ENCODE results near the gene SPOCK1.

Gene SPOCK1

DNA sequence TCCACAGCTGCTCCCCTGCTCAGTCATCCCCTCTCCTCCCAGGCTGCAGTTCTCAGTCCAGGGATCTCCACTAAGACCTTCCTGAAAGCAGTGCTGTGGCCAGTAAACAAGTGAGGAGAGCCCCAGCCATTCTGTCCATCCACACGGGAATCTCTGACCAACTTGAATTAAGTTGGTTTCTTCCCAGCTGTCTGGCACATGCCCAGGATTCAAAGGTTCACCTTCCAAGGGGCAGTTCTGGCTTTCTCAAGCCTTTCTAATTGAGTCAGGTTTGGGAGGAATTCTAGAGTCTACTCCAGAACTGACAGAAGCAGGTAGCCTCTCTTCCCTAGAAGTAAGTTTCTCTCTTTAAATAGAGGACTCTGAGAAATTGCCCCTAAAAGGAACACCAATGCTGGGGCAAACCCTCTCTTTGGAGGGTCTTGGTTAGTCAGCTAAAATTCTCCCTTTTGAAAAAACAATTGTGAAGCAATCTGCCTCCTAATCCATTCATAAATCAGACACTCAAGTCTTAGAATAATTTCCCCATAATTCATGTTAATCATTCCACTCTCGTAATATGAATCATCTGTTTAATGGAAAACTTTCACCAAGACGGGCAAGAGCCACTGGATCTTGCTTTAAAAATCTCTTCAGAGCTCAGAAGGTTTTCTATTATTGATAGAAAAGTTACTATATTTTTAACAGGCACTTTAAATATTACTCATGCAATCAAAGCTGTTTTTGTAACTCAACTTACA is 133.8 kb downstream of the SPOCK1 start:
- no peak for DNase-seq (ENCODE audit: low read depth, low spot score)

- DNase-seq (ENCODE audit: low read depth, low spot score) = no peak
These were observed 137.8 kb downstream of the SPOCK1 start for GRCh38 chr5:137361280-137361679.

GRCh38 chr5:137360607-137361006 is 138.5 kb downstream of the SPOCK1 start:
- no peak for DNase-seq (ENCODE audit: low read depth, low spot score)

- DNase-seq (ENCODE audit: low read depth, low spot score) = no peak
These were observed 139.2 kb downstream of the SPOCK1 start for GRCh38 chr5:137359941-137360340.

GRCh38 chr5:137357436-137357835 is 141.7 kb downstream of the SPOCK1 start:
- no peak for DNase-seq (ENCODE audit: low read depth, low spot score)

DNA sequence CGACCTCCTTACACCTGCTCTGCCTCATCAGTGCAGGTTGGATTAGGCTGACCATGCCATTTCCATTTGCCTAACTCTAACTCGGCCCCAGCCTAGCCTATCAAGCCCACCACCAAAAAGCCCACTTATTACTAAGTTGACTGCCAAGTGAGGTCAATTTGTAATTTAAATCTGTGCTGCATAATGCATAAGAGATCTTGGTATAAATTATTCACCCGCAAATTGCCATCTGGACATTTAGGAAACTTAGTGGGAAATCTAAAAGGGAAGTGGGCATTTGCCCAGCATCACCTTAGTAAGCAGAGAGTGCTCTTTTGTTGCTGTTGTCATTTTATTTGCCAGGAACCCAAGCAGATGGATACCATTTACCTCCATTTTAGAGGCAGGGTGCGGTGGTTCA is 143.0 kb downstream of the SPOCK1 start:
- no peak for DNase-seq (ENCODE audit: low read depth, low spot score)

DNA sequence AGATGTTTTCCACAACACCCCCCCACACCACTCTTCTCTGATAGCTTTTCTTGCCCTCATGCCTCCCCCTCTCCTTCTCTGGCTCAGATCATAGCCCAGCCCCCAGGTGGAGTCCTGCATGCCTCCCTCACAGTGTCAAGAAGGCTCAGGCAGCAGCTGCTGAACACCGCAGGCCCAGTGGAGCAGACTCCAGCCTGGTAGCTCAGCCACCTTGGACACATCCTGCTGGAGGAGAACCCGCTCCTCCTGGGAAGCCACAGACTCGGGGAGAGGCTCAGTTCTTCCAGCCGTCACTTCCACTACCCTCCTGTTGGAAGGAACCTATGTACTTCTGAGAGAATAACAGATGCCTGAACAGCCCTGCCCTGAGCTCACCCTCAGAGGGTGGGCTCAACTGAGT is 143.4 kb downstream of the SPOCK1 start:
- no peak for DNase-seq (ENCODE audit: low read depth, low spot score)

DNA sequence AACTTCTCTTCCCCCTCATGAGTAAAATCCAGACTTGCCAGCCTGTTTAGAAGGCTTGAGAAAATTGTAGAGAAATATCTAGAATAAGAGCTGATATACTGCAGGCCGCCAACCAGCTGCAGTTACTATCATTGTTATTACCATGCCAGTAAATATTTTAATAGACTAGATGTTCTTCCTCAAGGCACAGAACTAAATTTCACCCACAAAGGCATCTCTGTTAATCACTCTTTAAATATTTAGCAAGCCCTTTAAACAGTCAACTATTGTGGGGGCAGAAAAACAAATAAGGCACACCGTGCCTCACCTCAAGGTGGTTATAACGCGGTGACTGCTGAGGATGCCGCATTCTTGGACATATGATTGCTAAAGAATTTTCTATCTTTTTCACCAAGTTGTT is 147.0 kb downstream of the SPOCK1 start:
- DNase-seq (ENCODE audit: low read depth, low spot score) = no peak

DNA sequence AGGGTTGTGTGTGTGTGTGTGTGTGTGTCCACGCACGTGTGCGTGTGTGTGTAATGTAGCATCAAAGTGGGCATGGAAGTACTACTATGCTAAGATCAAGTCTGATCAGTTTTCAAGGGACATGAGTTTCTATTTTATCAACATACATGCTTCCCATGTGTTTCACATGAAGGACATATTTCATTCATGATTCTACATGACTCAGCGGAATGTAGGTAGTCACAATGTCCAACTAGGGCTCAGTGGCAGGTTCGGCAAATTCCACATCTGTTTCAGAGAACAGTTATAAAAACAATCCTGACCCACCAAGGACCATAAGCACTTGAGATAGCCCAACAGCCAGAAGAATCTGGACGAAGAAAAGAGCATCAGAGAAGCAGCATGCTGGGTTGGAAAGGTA is 148.3 kb downstream of the SPOCK1 start:
- no peak for DNase-seq (ENCODE audit: low read depth, low spot score)

- no peak for DNase-seq (ENCODE audit: low read depth, low spot score)
These were observed 150.4 kb downstream of the SPOCK1 start for GRCh38 chr5:137348759-137349158.

- DNase-seq (ENCODE audit: low read depth, low spot score) = no peak
These were observed 151.3 kb downstream of the SPOCK1 start for GRCh38 chr5:137347865-137348264.

DNA sequence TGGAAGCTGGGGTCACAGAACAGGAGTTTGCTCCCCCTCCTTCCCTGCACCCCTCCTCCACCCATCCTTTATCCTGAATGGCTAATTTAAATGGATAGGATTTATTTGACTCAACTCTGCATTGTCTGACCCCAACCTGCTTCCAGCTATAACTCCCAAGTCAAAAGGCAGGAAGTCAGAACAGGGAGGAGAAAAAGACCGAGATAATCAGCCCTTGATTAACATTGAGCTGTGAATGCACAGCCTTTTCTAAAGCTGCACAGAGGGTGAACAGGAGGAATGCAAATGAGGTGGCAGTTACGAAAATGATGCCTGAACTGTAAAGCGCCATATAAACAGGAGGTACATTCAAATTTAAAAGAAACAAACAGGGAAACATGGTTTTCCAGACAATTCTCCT is 152.8 kb downstream of the SPOCK1 start:
- DNase-seq (ENCODE audit: low read depth, low spot score) = no peak

DNA sequence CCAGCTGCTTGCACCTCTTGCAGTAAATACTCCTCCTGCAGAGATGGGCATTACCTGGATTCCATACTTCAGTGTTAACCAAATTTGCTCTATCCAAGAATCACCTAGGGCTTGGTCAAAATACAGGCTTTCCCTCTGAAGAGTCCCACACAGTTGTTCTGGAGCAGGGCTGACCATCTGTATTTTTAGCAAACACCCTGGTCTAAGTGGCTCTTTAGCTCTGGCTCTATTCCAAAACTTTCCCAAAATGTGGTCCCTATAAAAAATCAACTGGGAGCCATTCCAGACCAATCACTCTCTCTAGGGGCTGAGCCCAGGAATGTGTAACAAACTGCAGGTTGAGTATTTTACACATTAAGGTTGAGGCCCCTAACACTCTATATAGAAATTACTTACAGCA is 153.7 kb downstream of the SPOCK1 start:
- DNase-seq (ENCODE audit: low read depth, low spot score) = no peak

- peak; percentile 45 for DNase-seq (ENCODE audit: low read depth, low spot score)
These were observed 154.3 kb downstream of the SPOCK1 start for GRCh38 chr5:137344723-137345322.

DNA sequence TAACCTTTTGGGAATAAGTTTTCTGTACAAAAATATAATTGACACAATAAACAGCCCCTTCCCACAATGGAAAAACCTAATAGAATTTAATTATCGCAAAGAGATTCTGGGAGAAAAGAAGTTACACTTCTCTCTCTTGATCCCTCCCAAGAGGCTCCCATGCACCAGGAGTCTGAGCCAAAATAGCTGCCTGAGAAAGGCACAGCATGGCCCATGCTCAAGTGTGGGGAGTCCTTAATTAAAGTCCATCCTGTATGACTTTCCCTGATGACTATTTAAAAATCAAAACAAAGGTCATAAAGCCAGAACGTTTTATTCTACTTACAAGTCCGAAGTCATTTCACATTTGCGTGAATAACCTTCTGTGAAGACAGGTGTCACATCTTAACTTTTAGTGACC is 155.1 kb downstream of the SPOCK1 start:
- no peak for DNase-seq (ENCODE audit: low read depth, low spot score)

DNA sequence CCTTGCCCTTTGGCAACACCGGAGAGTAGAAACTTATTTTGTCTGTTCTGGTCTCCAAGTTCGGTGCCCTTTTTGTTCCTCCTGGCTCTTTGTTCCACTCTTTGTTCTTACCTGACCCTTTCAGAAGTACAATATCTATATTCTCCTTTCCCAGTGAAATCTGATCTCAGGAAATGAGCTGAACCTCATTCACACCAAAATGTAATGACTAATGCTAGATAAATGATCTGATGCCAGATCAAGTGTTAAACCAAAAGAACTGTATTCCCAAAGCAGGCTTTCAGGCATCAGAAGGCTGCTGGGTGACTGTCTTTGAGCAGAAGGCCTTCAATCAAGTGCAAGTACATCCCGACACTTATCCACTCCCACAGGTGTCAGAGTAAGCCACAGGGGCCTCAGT is 156.4 kb downstream of the SPOCK1 start:
- DNase-seq (ENCODE audit: low read depth, low spot score) = no peak

DNA sequence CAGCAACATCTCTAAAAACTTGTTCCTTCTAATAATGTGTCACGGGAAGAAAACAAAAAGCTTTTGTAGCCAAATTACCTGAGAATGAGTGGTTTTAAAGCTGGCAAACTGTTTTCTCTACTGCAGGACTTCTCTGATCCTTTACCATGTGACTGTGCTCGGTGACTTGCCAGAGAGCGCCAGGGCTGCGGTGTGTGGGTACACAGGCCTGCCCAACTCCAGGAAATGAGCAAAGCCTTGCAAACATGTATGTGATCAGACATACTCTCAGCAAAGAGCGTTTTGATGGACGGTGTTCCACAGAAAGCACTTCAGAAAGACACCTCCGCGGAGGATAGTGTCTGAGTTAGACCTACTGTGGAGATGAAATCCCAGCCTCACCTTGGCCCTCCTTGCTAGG is 157.3 kb downstream of the SPOCK1 start:
- DNase-seq (ENCODE audit: low read depth, low spot score) = no peak

DNA sequence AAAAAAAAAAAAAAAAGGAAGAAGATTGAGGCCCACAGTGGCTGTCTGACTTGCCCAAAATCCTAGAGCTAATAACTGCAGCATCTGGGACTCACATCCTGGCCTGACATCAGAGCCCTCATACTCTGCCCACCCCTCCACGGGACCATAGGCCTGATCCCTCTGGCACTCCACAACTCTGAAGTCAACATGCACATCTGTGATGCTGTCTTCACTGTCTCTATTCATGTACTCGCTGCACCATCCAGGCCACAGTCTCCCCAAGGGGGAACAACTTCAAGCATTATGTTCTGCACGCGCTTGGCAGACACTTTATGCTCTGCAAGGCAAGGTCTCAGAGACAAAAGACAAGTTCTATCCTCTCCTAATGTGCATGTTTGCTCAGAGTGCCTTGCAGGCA is 158.2 kb downstream of the SPOCK1 start:
- DNase-seq (ENCODE audit: low read depth, low spot score) = no peak

DNA sequence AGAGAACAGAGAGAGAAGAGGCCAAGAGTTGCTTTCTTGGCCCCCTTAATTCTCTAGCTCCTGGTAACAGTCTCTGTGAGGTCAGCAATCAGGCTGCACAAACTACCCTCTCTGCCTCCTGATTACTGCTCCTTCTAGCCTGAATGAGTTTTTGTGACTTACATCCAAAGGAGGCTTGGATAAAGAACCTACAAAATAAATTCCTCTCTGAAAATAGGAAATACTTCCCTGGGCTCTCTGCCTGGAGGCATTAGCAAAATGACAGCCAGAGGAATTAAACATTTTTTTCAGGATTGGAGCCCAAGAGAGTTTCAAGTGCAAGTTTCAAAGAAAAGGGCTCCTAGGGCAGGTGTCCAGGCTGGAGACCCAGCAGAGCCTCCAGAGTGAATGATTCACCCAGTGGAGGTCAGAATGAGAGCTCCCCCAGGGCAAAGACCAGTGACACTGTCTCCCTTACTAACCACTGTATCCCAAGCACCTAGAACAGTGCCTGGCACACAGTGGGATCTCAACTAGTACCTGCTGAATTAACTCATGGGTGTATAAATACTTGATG is 162.5 kb downstream of the SPOCK1 start:
- DNase-seq (ENCODE audit: low read depth, low spot score) = no peak

GRCh38 chr5:137336161-137336560 is 163.0 kb downstream of the SPOCK1 start:
- DNase-seq (ENCODE audit: low read depth, low spot score) = no peak

DNA sequence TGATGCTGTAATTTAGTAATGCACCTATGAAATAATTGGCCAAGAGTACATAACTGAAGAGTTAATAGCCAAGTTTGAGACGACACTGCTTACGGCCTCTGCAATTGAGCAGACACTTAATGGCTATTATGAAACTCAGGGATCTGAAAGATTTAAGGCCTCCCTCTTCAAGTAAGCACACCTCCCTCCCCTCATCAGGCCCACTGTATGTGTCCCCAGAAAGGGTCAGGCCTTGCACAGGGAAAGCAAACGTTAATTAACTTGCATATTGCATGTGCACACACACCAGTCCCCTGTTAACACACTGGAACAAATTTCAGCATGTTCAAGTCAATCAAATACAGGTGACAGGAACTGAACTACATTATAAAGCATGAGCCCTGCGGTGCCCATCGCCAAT is 163.6 kb downstream of the SPOCK1 start:
- no peak for DNase-seq (ENCODE audit: low read depth, low spot score)

- DNase-seq (ENCODE audit: low read depth, low spot score) = no peak
These were observed 165.2 kb downstream of the SPOCK1 start for GRCh38 chr5:137333928-137334327.

GRCh38 chr5:137333475-137333874 is 165.7 kb downstream of the SPOCK1 start:
- DNase-seq (ENCODE audit: low read depth, low spot score) = no peak
